Cardiac muscle cell (in vitro differentiated cells and primary cell): ENCODE results near the gene MYMK. TPM values are rescaled to one million over a fixed set of nuclear protein-coding genes. Genes with fewer than 3 reads are reported as not detected.

ENCODE experiments used
- DNase-seq, 2 donors: peaks; one replicate each; pipeline versions ENCODE4 v3.0.0 to v3.0.0-alpha.2; 2010 to 2017; ENCODE audit warnings: low read depth in 1 of 2, low spot score in 1 of 2
- H3K27ac ChIP-seq: fragments of 200-600 bp; sonication (generic); 2 replicates; pipeline ENCODE4 v1.5.1; 2016
- H3K27me3 ChIP-seq: fragments of 200-600 bp; sonication (generic); 2 replicates; pipeline ENCODE4 v1.6.0; 2016; ENCODE audit warnings: control low read depth
- H3K36me3 ChIP-seq: fragments of 200-600 bp; sonication (generic); 2 replicates; pipeline ENCODE4 v1.5.1; 2016; ENCODE audit warnings: control low read depth
- H3K4me1 ChIP-seq: fragments of 200-600 bp; sonication (generic); 2 replicates; pipeline ENCODE4 v1.8.1; 2017; ENCODE audit warnings: low read depth, mild to moderate bottlenecking, mixed run types
- H3K4me3 ChIP-seq: fragments of 200-600 bp; sonication (generic); 2 replicates; pipeline ENCODE4 v1.5.1; 2016; ENCODE audit warnings: mild to moderate bottlenecking
- H3K9me3 ChIP-seq: fragments of 200-600 bp; sonication (generic); 2 replicates; pipeline ENCODE4 v1.5.1; 2017; ENCODE audit warnings: low read depth, mild to moderate bottlenecking, control low read depth
- polyA plus RNA-seq: library from polyadenylated mRNA; unstranded; fragments of >200 nt; fragmentation: Nextera tagmentation; extraction: Ambion mirVana; gene quantifications from 2 replicates; pipeline ENCODE4 v1.2.1, GENCODE V29; 2016
- total RNA-seq: library from RNA; depleted of rRNA; stranded (reverse); fragments of >200 nt; gene quantifications from 2 replicates; pipeline ENCODE4 v1.2.3, GENCODE V29; 2016
- TF ChIP-seq, protein P1 (sequence below): IDR thresholded peaks from 2 replicates; pipeline ENCODE4 v1.5.1; 2012; ENCODE audit warnings: low read depth, mild to moderate bottlenecking, low read length

MYMK gene
- total and polyA plus RNA-seq, 2 experiments from 2014 or later: not detected

DNA sequence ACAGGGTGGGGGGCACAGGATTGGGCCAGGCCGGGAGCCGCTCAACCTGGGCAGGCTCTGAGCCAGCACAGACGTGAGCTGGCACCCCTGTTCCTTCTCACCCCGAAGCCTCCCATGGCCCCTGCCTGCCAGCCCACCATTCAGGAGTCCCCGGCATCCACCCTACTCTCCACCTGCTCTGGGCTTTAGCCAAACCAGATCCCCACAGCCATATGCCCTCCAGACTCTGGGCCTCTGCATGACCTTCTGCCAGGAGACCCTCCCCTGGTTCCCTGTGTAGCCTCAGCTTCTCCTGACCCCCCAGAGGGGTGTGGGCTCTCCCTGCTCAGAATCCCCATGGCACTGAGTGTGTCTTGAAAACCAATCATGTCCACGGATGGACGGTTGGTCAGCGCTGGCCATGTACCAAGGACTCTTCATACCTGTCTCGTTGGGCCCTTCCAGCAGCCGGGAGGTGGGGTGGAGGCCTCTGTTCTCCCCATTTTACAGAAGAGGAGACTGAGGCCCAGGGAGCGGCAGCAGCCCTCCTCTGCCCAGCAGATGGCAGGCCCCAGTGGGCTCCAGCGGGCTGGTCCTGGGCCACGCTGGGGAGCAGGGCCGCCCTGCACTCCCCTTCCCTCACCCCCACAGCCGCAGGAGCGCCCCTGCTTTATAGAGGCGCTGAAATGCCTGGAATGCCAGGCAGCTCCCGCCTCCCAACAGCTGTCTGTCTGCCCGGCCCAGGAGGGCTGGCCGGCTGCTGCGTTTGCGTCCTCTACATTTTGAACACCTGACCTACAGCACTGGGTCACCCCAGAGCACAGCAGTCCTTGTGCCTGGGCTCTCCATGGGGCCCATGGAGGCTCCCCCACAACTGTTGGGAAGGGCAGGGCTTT is 3.5 kb upstream of the MYMK start:
- H3K36me3 ChIP-seq: no peaks in the 10 kb centered on the region
- no peaks in the 10 kb centered on the region for H3K9me3 ChIP-seq
- H3K4me3 ChIP-seq: no peak overlapping the region
- H3K4me1 ChIP-seq: peaks cover 39% of the 10 kb centered on the region
- H3K27me3 ChIP-seq: no peaks in the 10 kb centered on the region
- TF ChIP-seq, protein P1, sequence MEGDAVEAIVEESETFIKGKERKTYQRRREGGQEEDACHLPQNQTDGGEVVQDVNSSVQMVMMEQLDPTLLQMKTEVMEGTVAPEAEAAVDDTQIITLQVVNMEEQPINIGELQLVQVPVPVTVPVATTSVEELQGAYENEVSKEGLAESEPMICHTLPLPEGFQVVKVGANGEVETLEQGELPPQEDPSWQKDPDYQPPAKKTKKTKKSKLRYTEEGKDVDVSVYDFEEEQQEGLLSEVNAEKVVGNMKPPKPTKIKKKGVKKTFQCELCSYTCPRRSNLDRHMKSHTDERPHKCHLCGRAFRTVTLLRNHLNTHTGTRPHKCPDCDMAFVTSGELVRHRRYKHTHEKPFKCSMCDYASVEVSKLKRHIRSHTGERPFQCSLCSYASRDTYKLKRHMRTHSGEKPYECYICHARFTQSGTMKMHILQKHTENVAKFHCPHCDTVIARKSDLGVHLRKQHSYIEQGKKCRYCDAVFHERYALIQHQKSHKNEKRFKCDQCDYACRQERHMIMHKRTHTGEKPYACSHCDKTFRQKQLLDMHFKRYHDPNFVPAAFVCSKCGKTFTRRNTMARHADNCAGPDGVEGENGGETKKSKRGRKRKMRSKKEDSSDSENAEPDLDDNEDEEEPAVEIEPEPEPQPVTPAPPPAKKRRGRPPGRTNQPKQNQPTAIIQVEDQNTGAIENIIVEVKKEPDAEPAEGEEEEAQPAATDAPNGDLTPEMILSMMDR: no peak
- no peak overlapping the region for H3K27ac ChIP-seq
- no peak for DNase-seq

DNA sequence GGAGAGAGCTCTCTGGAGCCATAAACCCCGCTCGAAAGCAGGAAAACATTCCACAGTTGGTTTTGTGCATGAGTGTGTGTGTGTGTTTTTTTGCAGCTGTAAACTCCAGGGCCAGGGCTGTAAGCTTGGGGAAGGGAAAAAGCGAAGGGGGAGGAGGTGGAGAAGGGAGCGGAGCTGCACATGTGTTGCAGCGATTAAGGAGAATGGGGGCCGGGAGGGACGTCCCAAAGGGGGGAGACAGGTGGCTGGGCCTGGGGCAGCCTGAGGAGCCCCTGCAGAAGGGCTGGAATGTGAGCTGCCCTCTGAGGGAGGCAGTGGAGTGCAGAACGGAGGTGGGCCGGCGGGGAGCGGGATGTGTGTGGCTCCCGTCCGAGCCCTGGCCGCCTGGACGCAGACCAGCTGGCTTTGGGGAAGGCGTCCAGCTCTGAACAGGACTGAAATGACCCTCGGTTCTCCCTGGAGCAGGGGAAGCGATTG is 2.7 kb upstream of the MYMK start:
- peak overlapping the region; percentile 9 for H3K27ac ChIP-seq
- TF ChIP-seq, protein P1: no peak
- no peaks in the 10 kb centered on the region for H3K9me3 ChIP-seq
- H3K27me3 ChIP-seq: no peaks in the 10 kb centered on the region
- H3K36me3 ChIP-seq: no peaks in the 10 kb centered on the region
- DNase-seq: peak in 1 of 2 donors; percentile 74
- no peak overlapping the region for H3K4me3 ChIP-seq
- peaks cover 40% of the 10 kb centered on the region for H3K4me1 ChIP-seq

DNA sequence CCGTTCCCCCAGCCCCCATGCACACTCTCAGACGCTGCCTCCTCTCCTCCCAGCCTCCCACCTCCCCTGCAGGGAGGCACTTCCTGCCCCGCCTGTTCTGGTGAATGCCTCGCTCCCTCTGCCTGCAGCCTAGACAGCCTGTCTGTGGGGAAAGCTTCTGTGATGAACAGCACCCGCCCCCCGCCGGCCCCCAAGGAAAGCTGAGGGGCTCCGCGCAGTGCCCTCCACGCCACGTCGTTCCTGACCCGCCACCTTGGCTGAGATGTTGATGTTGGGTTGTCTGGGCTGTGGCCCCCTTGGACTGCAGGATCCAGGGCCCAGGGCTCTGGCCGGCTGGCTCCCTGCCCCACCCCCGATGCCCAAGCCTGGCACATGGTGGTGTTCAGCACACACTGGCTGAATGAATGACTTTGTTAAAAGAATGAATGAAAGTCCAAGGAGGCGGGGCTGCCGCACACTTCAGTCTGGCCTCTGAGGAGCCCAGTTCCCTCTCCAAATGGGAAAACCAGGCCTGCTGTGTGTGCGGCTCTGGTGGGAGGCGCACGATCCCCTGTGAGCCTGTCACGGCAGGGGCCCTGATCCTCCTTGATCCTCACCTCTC is 2.1 kb upstream of the MYMK start:
- H3K9me3 ChIP-seq: no peaks in the 10 kb centered on the region
- peaks cover 40% of the 10 kb centered on the region for H3K4me1 ChIP-seq
- H3K27me3 ChIP-seq: no peaks in the 10 kb centered on the region
- H3K36me3 ChIP-seq: no peaks in the 10 kb centered on the region
- DNase-seq: no peak
- peak overlapping the region; percentile 9 for H3K27ac ChIP-seq
- TF ChIP-seq, protein P1: no peak
- no peak overlapping the region for H3K4me3 ChIP-seq

DNA sequence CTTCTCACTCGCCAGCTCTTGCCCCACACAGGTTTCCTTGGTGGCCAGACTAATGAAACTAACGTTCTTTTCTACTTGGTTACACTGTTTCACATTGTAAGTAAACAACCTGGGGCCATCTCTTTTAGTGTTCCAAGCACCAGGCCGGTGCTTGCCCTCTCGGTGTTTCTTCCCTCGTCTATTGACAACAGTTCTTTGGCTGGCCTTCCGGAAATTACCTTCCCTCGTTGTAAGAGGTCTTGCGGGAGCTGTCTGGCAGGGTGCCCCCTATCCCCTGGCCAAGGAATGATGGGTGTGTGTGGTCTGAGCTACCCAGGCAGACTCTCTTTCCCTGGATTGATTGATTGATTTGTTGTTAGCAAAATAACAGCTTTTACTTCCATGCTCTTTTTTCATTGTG is 918 bp upstream of the MYMK start:
- no peaks in the 10 kb centered on the region for H3K27me3 ChIP-seq
- TF ChIP-seq, protein P1: no peak
- no peaks in the 10 kb centered on the region for H3K9me3 ChIP-seq

DNA sequence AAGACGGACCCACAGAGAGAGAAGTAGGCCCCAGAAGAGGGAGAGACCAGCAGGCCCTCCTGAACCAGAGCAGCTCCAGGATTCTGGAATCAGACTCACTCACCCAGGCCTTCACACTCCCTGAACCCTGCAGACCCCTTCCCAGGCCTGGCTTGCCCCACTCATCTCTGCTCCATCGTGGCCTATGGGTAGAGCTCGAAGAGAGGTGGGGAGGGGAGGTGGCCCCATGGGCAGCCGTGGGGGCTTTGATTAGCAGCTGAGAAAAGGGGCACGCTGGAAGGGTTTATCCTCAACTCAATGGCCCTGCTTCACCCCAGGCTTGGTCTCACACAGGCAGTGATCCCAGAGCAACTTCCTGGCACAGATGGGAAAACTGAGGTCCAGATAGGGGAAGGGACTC is 613 bp downstream of the MYMK start:
- peak overlapping the region; percentile 53 for H3K27ac ChIP-seq
- no peaks in the 10 kb centered on the region for H3K36me3 ChIP-seq
- DNase-seq: no peak
- no peak overlapping the region for H3K4me3 ChIP-seq
- no peaks in the 10 kb centered on the region for H3K9me3 ChIP-seq
- H3K4me1 ChIP-seq: peaks cover 28% of the 10 kb centered on the region
- TF ChIP-seq, protein P1: no peak
- no peaks in the 10 kb centered on the region for H3K27me3 ChIP-seq

More for the DNA sequence above, 918 bp upstream of the MYMK start:
- peaks cover 29% of the 10 kb centered on the region for H3K4me1 ChIP-seq
- H3K36me3 ChIP-seq: no peaks in the 10 kb centered on the region
- DNase-seq: no peak
- no peak overlapping the region for H3K27ac ChIP-seq
- H3K4me3 ChIP-seq: no peak overlapping the region
